ENCODE results near the gene PAX4.

The PAX4 gene

GRCh38 chr7:127628445-127628844 is 10.5 kb upstream of the PAX4 start:
- DNase-seq: no peak

GRCh38 chr7:127625331-127625730 is 7.4 kb upstream of the PAX4 start:
- DNase-seq: no peak

- no peak for DNase-seq
Measured at GRCh38 chr7:127620406-127621233, 2.7 kb upstream of the PAX4 start.

GRCh38 chr7:127619681-127620405 is 1.9 kb upstream of the PAX4 start:
- DNase-seq: no peak

GRCh38 chr7:127618775-127619174 is 833 bp upstream of the PAX4 start:
- no peak for DNase-seq

- DNase-seq: no peak
Measured at GRCh38 chr7:127616724-127617123, 1.2 kb downstream of the PAX4 start.

- no peak for DNase-seq
Measured at GRCh38 chr7:127612263-127612662, 5.7 kb downstream of the PAX4 start.

GRCh38 chr7:127609297-127609696 is 8.6 kb downstream of the PAX4 start:
- no peak for DNase-seq

- DNase-seq: no peak
Measured at GRCh38 chr7:127608446-127608845, 9.5 kb downstream of the PAX4 start.

GRCh38 chr7:127600885-127601284 is 17.1 kb downstream of the PAX4 start:
- no peak for DNase-seq

- DNase-seq: no peak
Measured at GRCh38 chr7:127598318-127598717, 19.6 kb downstream of the PAX4 start.

GRCh38 chr7:127595737-127596136 is 22.2 kb downstream of the PAX4 start:
- DNase-seq: no peak

- DNase-seq: no peak
Measured at GRCh38 chr7:127594490-127594889, 23.5 kb downstream of the PAX4 start.

- no peak for DNase-seq
Measured at GRCh38 chr7:127592550-127592949, 25.4 kb downstream of the PAX4 start.

GRCh38 chr7:127591591-127591990 is 26.4 kb downstream of the PAX4 start:
- no peak for DNase-seq

- no peak for DNase-seq
Measured at GRCh38 chr7:127591189-127591588, 26.8 kb downstream of the PAX4 start.

GRCh38 chr7:127589896-127590295 is 28.0 kb downstream of the PAX4 start:
- DNase-seq: no peak

- DNase-seq: peak; percentile 46
Measured at GRCh38 chr7:127588697-127589482, 29.1 kb downstream of the PAX4 start.

GRCh38 chr7:127588019-127588696 is 29.8 kb downstream of the PAX4 start, which contains the start of gene ARF5:
TSS of gene ARF5 (plus strand) at chr7:127588411. CDS start at chr7:127588499, 88 bp downstream.
- peak; percentile 89 for DNase-seq

GRCh38 chr7:127587663-127588018 is 30.3 kb downstream of the PAX4 start:
- DNase-seq: no peak

GRCh38 chr7:127586346-127586745 is 31.6 kb downstream of the PAX4 start:
- DNase-seq: no peak

GRCh38 chr7:127585044-127585953 is 32.6 kb downstream of the PAX4 start, which contains the start of gene GCC1:
TSS of gene GCC1 (minus strand) at chr7:127585596. CDS start at chr7:127585182, 414 bp downstream.
- peak; percentile 94 for DNase-seq
